ENCODE results near the gene PTPRN2.

Gene PTPRN2

GRCh38 chr7:157560710-157561522 lies 1026.7 kb downstream of the PTPRN2 start:
- no peak for TF ChIP-seq POLR2A (IDR thresholded peaks at IDR 0.05; ENCODE audit: extremely low read depth, insufficient read length)
- no peak; the same call in 1 of the 2 replicates for TF ChIP-seq MYC (IDR thresholded peaks at IDR 0.05; ENCODE audit: low read depth, low read length)
- TF ChIP-seq, protein P1, sequence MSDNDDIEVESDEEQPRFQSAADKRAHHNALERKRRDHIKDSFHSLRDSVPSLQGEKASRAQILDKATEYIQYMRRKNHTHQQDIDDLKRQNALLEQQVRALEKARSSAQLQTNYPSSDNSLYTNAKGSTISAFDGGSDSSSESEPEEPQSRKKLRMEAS (IDR thresholded peaks at IDR 0.05; ENCODE audit: low read depth, low read length), result peak; percentile 2; the same call in 1 of the 2 replicates
- no peak for TF ChIP-seq CTCF (IDR thresholded peaks at IDR 0.05; ENCODE audit: low read depth, low read length)
- H3K4me3 ChIP-seq (ENCODE audit: low read depth, low read length), result peak overlapping the region; percentile 73
- DNase-seq (ENCODE audit: low read depth), result peak; percentile 63

DNA sequence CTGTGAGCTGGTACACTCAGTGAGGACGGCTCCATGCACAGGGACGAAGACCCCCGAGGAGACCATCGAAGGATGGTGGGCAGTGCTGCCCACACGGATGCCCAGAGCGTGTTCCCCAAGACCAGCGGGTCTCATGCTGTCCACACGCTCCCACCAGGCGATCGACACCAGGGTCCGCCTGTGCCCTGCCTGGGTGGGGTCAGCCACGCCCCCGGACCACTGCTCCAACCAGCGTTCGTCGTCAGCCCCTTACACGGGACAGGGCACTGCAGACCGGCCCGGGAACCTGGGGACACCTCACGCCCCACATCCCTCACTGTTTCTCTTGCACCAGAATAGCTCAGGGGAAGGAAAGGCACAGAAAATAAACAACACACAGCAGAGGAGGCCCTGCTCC lies 1027.4 kb downstream of the PTPRN2 start:
- TF ChIP-seq CTCF (IDR thresholded peaks at IDR 0.05; ENCODE audit: low read depth, low read length), result no peak
- peak; percentile 69 for TF ChIP-seq POLR2A (IDR thresholded peaks at IDR 0.05; ENCODE audit: extremely low read depth, insufficient read length)
- TF ChIP-seq, protein P1 (IDR thresholded peaks at IDR 0.05; ENCODE audit: low read depth, low read length), result peak; percentile 52; the same call in 1 of the 2 replicates
- TF ChIP-seq MYC (IDR thresholded peaks at IDR 0.05; ENCODE audit: low read depth, low read length), result peak; percentile 53
- H3K4me3 ChIP-seq (ENCODE audit: low read depth, low read length), result peak overlapping the region; percentile 73
- peak; percentile 91 for DNase-seq (ENCODE audit: low read depth)

DNA sequence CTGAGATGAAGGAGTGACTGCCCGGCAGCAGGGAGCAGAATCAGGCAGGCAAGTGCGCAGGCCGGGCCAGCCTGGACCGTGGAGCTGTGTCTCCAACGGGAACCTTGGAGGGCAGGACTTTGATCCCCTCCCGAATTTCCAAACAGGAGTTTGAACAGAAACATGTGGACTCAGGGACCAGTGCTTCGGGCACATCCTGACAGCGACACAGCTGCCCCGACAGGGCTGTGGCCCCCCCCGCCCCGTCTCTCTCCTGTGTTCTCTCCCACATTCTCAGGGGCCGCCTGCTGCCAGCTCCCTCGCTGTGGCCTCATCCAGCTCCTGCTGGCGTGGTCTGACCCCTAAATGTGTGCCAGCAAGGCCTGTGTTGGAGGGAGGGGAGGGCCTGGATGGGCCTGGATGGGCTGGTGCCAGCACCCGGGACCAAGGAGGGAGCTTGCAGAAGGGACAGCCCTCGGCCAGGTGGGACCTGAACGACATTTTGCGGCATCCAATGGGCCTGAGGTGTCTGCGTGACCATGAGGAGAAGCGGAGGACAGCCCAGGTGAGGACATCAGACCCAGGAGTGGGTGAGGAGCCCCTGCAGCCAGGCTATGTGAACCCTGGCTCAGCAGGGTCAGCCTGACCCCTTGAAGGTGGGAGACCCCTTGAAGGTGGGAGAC lies 1027.9 kb downstream of the PTPRN2 start:
- peak; percentile 89 for DNase-seq (ENCODE audit: low read depth)
- TF ChIP-seq POLR2A (IDR thresholded peaks at IDR 0.05; ENCODE audit: extremely low read depth, insufficient read length) (no peak), MYC (IDR thresholded peaks at IDR 0.05; ENCODE audit: low read depth, low read length) (no peak; the same call in 1 of the 2 replicates), CTCF (IDR thresholded peaks at IDR 0.05; ENCODE audit: low read depth, low read length) (no peak)
- TF ChIP-seq, protein P1 (IDR thresholded peaks at IDR 0.05; ENCODE audit: low read depth, low read length), result no peak
- peak overlapping the region; percentile 73 for H3K4me3 ChIP-seq (ENCODE audit: low read depth, low read length)

DNA sequence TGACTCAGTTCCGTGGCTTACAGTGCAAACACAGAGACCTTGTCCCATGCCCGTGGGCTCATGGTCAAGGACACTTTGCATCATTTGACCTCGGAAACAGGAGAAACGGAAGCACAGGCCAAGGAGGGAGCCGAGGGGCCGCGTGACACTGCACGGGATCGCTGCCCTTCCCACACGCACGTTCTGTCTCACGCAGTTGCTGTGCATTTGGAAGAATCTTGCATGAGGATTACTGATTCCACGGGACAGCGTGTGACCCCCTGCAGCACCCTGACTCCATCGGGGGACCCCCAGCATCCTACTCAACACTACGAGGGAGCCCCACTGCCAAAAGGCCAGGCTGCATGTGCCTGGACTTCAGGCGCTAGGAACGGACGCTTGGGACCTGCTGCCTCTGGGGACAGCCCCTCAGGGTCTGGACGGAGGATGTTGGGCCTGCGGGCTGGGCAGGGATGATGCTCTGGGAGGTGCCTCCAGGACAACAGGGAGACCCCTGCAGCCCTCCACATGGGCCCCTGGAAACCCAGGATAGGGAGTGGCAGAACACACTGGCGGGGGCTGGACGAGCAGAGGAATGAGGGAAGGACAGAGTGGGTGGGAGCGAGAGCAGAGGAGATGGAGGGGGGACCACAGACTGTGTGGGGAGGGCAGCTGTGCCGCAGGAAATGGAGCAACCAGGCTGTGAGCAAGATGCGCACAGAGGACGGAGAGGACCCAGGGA lies 1028.6 kb downstream of the PTPRN2 start:
- H3K4me3 ChIP-seq (ENCODE audit: low read depth, low read length), result peak overlapping the region; percentile 73
- DNase-seq (ENCODE audit: low read depth), result peak; percentile 96
- TF ChIP-seq, protein P1 (IDR thresholded peaks at IDR 0.05; ENCODE audit: low read depth, low read length), result 0 out of 2 replicates have a peak, but pooled peaks have one; percentile 18
- no peak for TF ChIP-seq CTCF (IDR thresholded peaks at IDR 0.05; ENCODE audit: low read depth, low read length)
- TF ChIP-seq MYC (IDR thresholded peaks at IDR 0.05; ENCODE audit: low read depth, low read length), result no peak; the same call in 1 of the 2 replicates
- TF ChIP-seq POLR2A (IDR thresholded peaks at IDR 0.05; ENCODE audit: extremely low read depth, insufficient read length), result no peak

DNA sequence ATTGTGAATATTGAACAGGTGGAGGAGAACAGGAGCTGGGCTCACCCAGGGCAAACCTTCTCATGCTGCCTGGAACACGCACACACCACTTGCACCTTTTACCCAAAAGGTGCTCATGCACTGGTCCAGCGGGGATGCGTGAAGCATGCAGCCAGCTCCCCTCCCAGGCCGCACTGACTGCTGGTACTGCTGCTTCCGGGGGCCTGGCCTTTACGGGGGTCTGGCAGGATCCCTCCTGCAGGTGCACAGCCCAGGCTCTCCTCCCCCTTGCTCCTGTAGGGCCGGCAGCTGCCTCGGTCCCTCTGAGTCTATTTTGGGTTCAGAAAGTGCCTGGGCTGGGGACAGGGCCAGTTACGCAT lies 1029.1 kb downstream of the PTPRN2 start:
- no peak for TF ChIP-seq POLR2A (IDR thresholded peaks at IDR 0.05; ENCODE audit: extremely low read depth, insufficient read length)
- TF ChIP-seq, protein P1 (IDR thresholded peaks at IDR 0.05; ENCODE audit: low read depth, low read length), result peak; percentile 0; the same call in 1 of the 2 replicates
- H3K4me3 ChIP-seq (ENCODE audit: low read depth, low read length), result peak overlapping the region; percentile 73
- no peak for DNase-seq (ENCODE audit: low read depth)
